Liver (tissue), 9 donors: Measurements from ENCODE around the gene BRINP3. TPM values are rescaled to one million over a fixed set of nuclear protein-coding genes. Genes with fewer than 3 reads are reported as not detected.

ENCODE experiments used
- DNase-seq: peaks from one replicate; pipeline ENCODE4 v3.0.0-alpha.2; 2017; ENCODE audit warnings: low spot score
- H3K27ac ChIP-seq, 2 donors: one replicate each; pipeline ENCODE4 v1.7.0; 2013; ENCODE audit warnings: inconsistent platforms in 2 of 2, low read length in 2 of 2, control low read depth in 1 of 2, low read depth in 1 of 2, mild to moderate bottlenecking in 1 of 2
- H3K27me3 ChIP-seq, 4 donors: one replicate each; pipeline versions ENCODE4 v1.6.1 to v1.7.0; 2013; ENCODE audit warnings: low read length in 3 of 4, inconsistent platforms in 1 of 4, mild to moderate bottlenecking in 1 of 4, moderate library complexity in 1 of 4; ENCODE audit not compliant: control insufficient read depth in 4 of 4, insufficient read depth in 4 of 4
- H3K36me3 ChIP-seq, 4 donors: one replicate each; pipeline versions ENCODE4 v1.6.1 to v1.7.0; 2013; ENCODE audit warnings: low read length in 3 of 4, mild to moderate bottlenecking in 3 of 4, low read depth in 1 of 4, moderate library complexity in 1 of 4; ENCODE audit not compliant: control insufficient read depth in 4 of 4, insufficient read depth in 3 of 4
- H3K4me1 ChIP-seq, 4 donors: one replicate each; pipeline versions ENCODE4 v1.6.1 to v1.7.0; 2013; ENCODE audit warnings: low read length in 3 of 4, mild to moderate bottlenecking in 3 of 4, moderate library complexity in 1 of 4; ENCODE audit not compliant: control insufficient read depth in 4 of 4, insufficient read depth in 4 of 4
- H3K4me3 ChIP-seq, 3 donors: one replicate each; pipeline versions ENCODE4 v1.6.1 to v1.7.0; 2013; ENCODE audit warnings: low read length in 3 of 3, control low read depth in 1 of 3, low read depth in 1 of 3, mild to moderate bottlenecking in 1 of 3
- H3K9ac ChIP-seq, 2 donors: one replicate each; pipeline ENCODE4 v1.7.0; 2013; ENCODE audit warnings: low read length in 2 of 2, mild to moderate bottlenecking in 2 of 2, moderate library complexity in 2 of 2, control low read depth in 1 of 2, low read depth in 1 of 2
- H3K9me3 ChIP-seq, 4 donors: one replicate each; pipeline versions ENCODE4 v1.6.1 to v1.7.0; 2013; ENCODE audit warnings: low read length in 3 of 4; ENCODE audit not compliant: control insufficient read depth in 4 of 4
- ATF3 ChIP-seq: IDR thresholded peaks from 2 replicates; pipeline ENCODE4 v1.6.1; 2016; ENCODE audit warnings: antibody characterized with exemption
- EGR1 ChIP-seq, 2 donors: IDR thresholded peaks; 2 replicates each; pipeline ENCODE4 v1.6.1; 2016 to 2018; ENCODE audit warnings: antibody characterized with exemption in 2 of 2, low read depth in 2 of 2
- FOXA1 ChIP-seq: IDR thresholded peaks from 2 replicates; pipeline ENCODE4 v1.6.1; 2016; ENCODE audit warnings: antibody characterized with exemption
- FOXA2 ChIP-seq: IDR thresholded peaks from 2 replicates; pipeline ENCODE4 v1.6.1; 2016; ENCODE audit warnings: antibody characterized with exemption
- GABPA ChIP-seq, 2 donors: IDR thresholded peaks in 1 of 2; conservative IDR thresholded peaks in 1 of 2; 2 replicates each; pipeline ENCODE4 v1.6.1; 2016; ENCODE audit warnings: antibody characterized with exemption in 2 of 2, mild to moderate bottlenecking in 1 of 2, moderate library complexity in 1 of 2
- HNF4A ChIP-seq, 2 donors: conservative IDR thresholded peaks; 2 replicates each; pipeline ENCODE4 v1.6.1; 2016; ENCODE audit warnings: antibody characterized with exemption in 2 of 2, mild to moderate bottlenecking in 2 of 2
- HNF4G ChIP-seq: IDR thresholded peaks from 2 replicates; pipeline ENCODE4 v1.6.1; 2016; ENCODE audit warnings: antibody characterized with exemption
- JUND ChIP-seq, 2 donors: IDR thresholded peaks; 2 replicates each; pipeline ENCODE4 v1.6.1; 2016; ENCODE audit warnings: antibody characterized with exemption in 2 of 2
- NR2F2 ChIP-seq: IDR thresholded peaks from 2 replicates; pipeline ENCODE4 v1.6.1; 2016; ENCODE audit warnings: antibody characterized with exemption
- RAD21 ChIP-seq, 2 donors: IDR thresholded peaks; 2 replicates each; pipeline ENCODE4 v1.6.1; 2016; ENCODE audit warnings: antibody characterized with exemption in 2 of 2, mild to moderate bottlenecking in 2 of 2
- REST ChIP-seq: IDR thresholded peaks from 2 replicates; pipeline ENCODE4 v1.6.1; 2016; ENCODE audit warnings: antibody characterized with exemption, mild to moderate bottlenecking
- RXRA ChIP-seq, 2 donors: IDR thresholded peaks; 2 replicates each; pipeline ENCODE4 v1.6.1; 2017 to 2018; ENCODE audit warnings: antibody characterized with exemption in 2 of 2, mild to moderate bottlenecking in 1 of 2
- SP1 ChIP-seq: IDR thresholded peaks from 2 replicates; pipeline ENCODE4 v1.6.1; 2018; ENCODE audit warnings: antibody characterized with exemption, mild to moderate bottlenecking
- TAF1 ChIP-seq: conservative IDR thresholded peaks from 2 replicates; pipeline ENCODE4 v1.6.1; 2016; ENCODE audit warnings: antibody characterized with exemption, mild to moderate bottlenecking
- YY1 ChIP-seq: IDR thresholded peaks from 2 replicates; pipeline ENCODE4 v1.6.1; 2016; ENCODE audit warnings: antibody characterized with exemption, mild to moderate bottlenecking
- ZBTB33 ChIP-seq: IDR thresholded peaks from 2 replicates; pipeline ENCODE4 v1.6.1; 2016; ENCODE audit warnings: antibody characterized with exemption
- WGBS: extraction: QIAGEN DNeasy Blood & Tissue Kit; methylation state at CpG from one replicate; pipeline ENCODE4 v1.1.7; 2013; 5-methylcytosine and 5-hydroxymethylcytosine counted together
- polyA plus RNA-seq, 2 donors: library from polyadenylated mRNA; stranded (reverse) in 1 of 2; unstranded in 1 of 2; fragments of 200-250 nt in 1 of 2; fragments of >200 nt in 1 of 2; fragmentation: Nextera tagmentation in 1 of 2; extraction: Ambion mirVana in 1 of 2; gene quantifications; one replicate each; pipeline versions ENCODE4 v1.2.1 to v1.2.3, GENCODE V29; 2013 to 2015
- total RNA-seq, 2 donors: library from RNA; depleted of rRNA; stranded (reverse); fragments of >200 nt; gene quantifications; one replicate each; pipeline ENCODE4 v1.2.3, GENCODE V29; 2014
- TF ChIP-seq, protein P1 (sequence below): fragments of 150-350 bp; IDR thresholded peaks from 2 replicates; pipeline ENCODE4 v1.5.1; 2017; ENCODE audit warnings: improper control_type of control experiment, low read depth, low read length; ENCODE audit not compliant: missing input control
- TF ChIP-seq, protein P2 (sequence below): IDR thresholded peaks from 2 replicates; pipeline ENCODE4 v1.6.1; 2016; ENCODE audit warnings: antibody characterized with exemption
- donor health status: healthy.
- donor health status: healthy.
- donor health status: healthy.
- donor health status: healthy.
- donor health status: healthy.

Gene BRINP3
- total and polyA plus RNA-seq, 4 donors = 0.02 TPM; not detected in 3

GRCh38 chr1:190453550-190453949 lies 24.1 kb downstream of the BRINP3 start:
- Histone ChIP-seq H3K27ac (no peak overlapping the region), H3K9me3 (no peaks in the 10 kb centered on the region), H3K36me3 (no peaks in the 10 kb centered on the region), H3K9ac (no peak overlapping the region), H3K4me1 (no peaks in the 10 kb centered on the region), H3K27me3 (peaks cover 0 to 3% (median 0%) of the 10 kb centered on the region in 4 donors), H3K4me3 (no peak overlapping the region)
- no peak for TF ChIP-seq HNF4A (conservative IDR thresholded peaks at IDR 0.05)
- no peak for TF ChIP-seq NR2F2
- TF ChIP-seq JUND (IDR thresholded peaks at IDR 0.05) = no peak
- no peak for DNase-seq

- 89% methylated on average over 17 of the region's 17 CpGs for WGBS
- Histone ChIP-seq H3K27ac (no peak overlapping the region), H3K9me3 (no peaks in the 10 kb centered on the region), H3K9ac (no peak overlapping the region), H3K27me3 (peaks cover 0 to 3% (median 0%) of the 10 kb centered on the region in 4 donors), H3K4me1 (no peaks in the 10 kb centered on the region), H3K4me3 (no peak overlapping the region), H3K36me3 (no peaks in the 10 kb centered on the region)
- DNase-seq = no peak
- TF ChIP-seq ATF3 (no peak), NR2F2 (no peak), EGR1 (IDR thresholded peaks at IDR 0.05; ENCODE audit: low read depth in 2 of 2) (no peak), TAF1 (no peak), HNF4A (conservative IDR thresholded peaks at IDR 0.05) (no peak), FOXA2 (no peak), ZBTB33 (no peak), YY1 (no peak), GABPA (IDR thresholded peaks at IDR 0.05 in 1 of 2, conservative IDR thresholded peaks at IDR 0.05 in 1 of 2) (no peak), HNF4G (no peak), REST (no peak), SP1 (no peak), JUND (IDR thresholded peaks at IDR 0.05) (no peak), RAD21 (IDR thresholded peaks at IDR 0.05) (no peak), FOXA1 (no peak), RXRA (IDR thresholded peaks at IDR 0.05) (no peak)
- TF ChIP-seq, protein P1, sequence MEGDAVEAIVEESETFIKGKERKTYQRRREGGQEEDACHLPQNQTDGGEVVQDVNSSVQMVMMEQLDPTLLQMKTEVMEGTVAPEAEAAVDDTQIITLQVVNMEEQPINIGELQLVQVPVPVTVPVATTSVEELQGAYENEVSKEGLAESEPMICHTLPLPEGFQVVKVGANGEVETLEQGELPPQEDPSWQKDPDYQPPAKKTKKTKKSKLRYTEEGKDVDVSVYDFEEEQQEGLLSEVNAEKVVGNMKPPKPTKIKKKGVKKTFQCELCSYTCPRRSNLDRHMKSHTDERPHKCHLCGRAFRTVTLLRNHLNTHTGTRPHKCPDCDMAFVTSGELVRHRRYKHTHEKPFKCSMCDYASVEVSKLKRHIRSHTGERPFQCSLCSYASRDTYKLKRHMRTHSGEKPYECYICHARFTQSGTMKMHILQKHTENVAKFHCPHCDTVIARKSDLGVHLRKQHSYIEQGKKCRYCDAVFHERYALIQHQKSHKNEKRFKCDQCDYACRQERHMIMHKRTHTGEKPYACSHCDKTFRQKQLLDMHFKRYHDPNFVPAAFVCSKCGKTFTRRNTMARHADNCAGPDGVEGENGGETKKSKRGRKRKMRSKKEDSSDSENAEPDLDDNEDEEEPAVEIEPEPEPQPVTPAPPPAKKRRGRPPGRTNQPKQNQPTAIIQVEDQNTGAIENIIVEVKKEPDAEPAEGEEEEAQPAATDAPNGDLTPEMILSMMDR = no peak
- TF ChIP-seq, protein P2, sequence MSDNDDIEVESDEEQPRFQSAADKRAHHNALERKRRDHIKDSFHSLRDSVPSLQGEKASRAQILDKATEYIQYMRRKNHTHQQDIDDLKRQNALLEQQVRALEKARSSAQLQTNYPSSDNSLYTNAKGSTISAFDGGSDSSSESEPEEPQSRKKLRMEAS = no peak
These were observed 25.3 kb downstream of the BRINP3 start for GRCh38 chr1:190452272-190452848.
